GM12801 (cell line): ENCODE results near the gene IP6K2.

ENCODE experiments used
- CTCF ChIP-seq: IDR thresholded peaks from one replicate; pipeline ENCODE4 v1.5.1; 2011; ENCODE audit warnings: control low read depth; ENCODE audit not compliant: insufficient read length; ENCODE audit errors: extremely low read depth

IP6K2 gene

GRCh38 chr3:48716982-48717746 lies at the start of gene IP6K2:
IP6K2 (minus strand) TSS chr3:48717221; CDS start chr3:48695291, 21,930 bp downstream.
- no peak for TF ChIP-seq CTCF

GRCh38 chr3:48765376-48765775 lies 48.4 kb upstream of the IP6K2 start:
- no peak for TF ChIP-seq CTCF

GRCh38 chr3:48762816-48763215 lies 45.8 kb upstream of the IP6K2 start:
- no peak for TF ChIP-seq CTCF

GRCh38 chr3:48759071-48759470 lies 42.0 kb upstream of the IP6K2 start:
- no peak for TF ChIP-seq CTCF

GRCh38 chr3:48756640-48757039 lies 39.6 kb upstream of the IP6K2 start:
- TF ChIP-seq CTCF, result no peak

GRCh38 chr3:48750856-48751255 lies 33.8 kb upstream of the IP6K2 start:
- TF ChIP-seq CTCF, result no peak

- no peak for TF ChIP-seq CTCF
Observed at GRCh38 chr3:48748754-48749153, 31.7 kb upstream of the IP6K2 start.
